PC-3 (cell line): ENCODE measurements around the gene TSEN2. TPM values are rescaled to one million over a fixed set of nuclear protein-coding genes. Genes with fewer than 3 reads are reported as not detected.

Experiments
- ATAC-seq: fragments of 200-7000 bp; cut with Tn5 transposase; 2 replicates; pipeline ENCODE4 v1.9.1; 2020; ENCODE audit warnings: mild to moderate bottlenecking, moderate library complexity
- BruUV-seq: library from RNA; stranded (reverse); fragments of 400-500 nt; replicated peaks from 2 replicates; lab custom pipeline; 2021; lab: Mats Ljungman, UMichigan
- CTCF ChIA-PET: fragments of 300-600 bp; sonication (Branson Sonifier 250); formaldehyde crosslinking; loops from one replicate; lab custom pipeline; 2022; ENCODE audit warnings: antibody characterized with exemption; lab: Charles Lee
- POLR2A ChIA-PET: fragments of 300-600 bp; sonication (Branson Sonifier 250); formaldehyde crosslinking; loops from one replicate; lab custom pipeline; 2022; ENCODE audit warnings: antibody characterized with exemption; ENCODE audit not compliant: unreplicated experiment; lab: Charles Lee
- DNase-seq: peaks from one replicate; pipeline ENCODE4 v3.0.0-alpha.2; 2015
- H2AFZ ChIP-seq: fragments of 300-600 bp; sonication (generic); 2 replicates; pipeline ENCODE4 v1.6.0; 2016; ENCODE audit warnings: antibody characterized with exemption, low read length
- H3F3A ChIP-seq: fragments of 300-600 bp; sonication (generic); one replicate; pipeline ENCODE4 v1.6.0; 2017; ENCODE audit warnings: antibody characterized with exemption, low read length, control low read depth, mild to moderate bottlenecking; ENCODE audit not compliant: unreplicated experiment
- H3K27ac ChIP-seq: fragments of 300-600 bp; sonication (generic); 2 replicates; pipeline ENCODE4 v1.5.1; 2016; ENCODE audit warnings: mild to moderate bottlenecking, low read length
- H3K27me3 ChIP-seq: fragments of 300-600 bp; sonication (generic); 2 replicates; pipeline ENCODE4 v1.6.1; 2016; ENCODE audit warnings: low read length, mixed read lengths
- H3K36me3 ChIP-seq: fragments of 300-600 bp; sonication (generic); 2 replicates; pipeline ENCODE4 v1.6.1; 2016; ENCODE audit warnings: low read depth, mixed run types, low read length, mixed read lengths
- H3K4me1 ChIP-seq: fragments of 300-600 bp; sonication (generic); 2 replicates; pipeline ENCODE4 v1.5.1; 2016; ENCODE audit warnings: low read length; ENCODE audit not compliant: insufficient read depth
- H3K4me2 ChIP-seq: fragments of 300-600 bp; sonication (generic); 2 replicates; pipeline ENCODE4 v1.6.0; 2016; ENCODE audit warnings: low read length
- H3K4me3 ChIP-seq: fragments of 300-600 bp; sonication (generic); 2 replicates; pipeline ENCODE4 v1.5.1; 2016; ENCODE audit warnings: mild to moderate bottlenecking, low read length, mixed read lengths
- H3K79me2 ChIP-seq: fragments of 300-600 bp; sonication (generic); 2 replicates; pipeline ENCODE4 v1.6.1; 2017; ENCODE audit warnings: low read length, mixed read lengths
- H3K9ac ChIP-seq: fragments of 300-600 bp; sonication (generic); 2 replicates; pipeline ENCODE4 v1.6.0; 2016; ENCODE audit warnings: mild to moderate bottlenecking, low read length
- H3K9me2 ChIP-seq: fragments of 300-600 bp; sonication (generic); replicated peaks from 2 replicates; pipeline ENCODE4 v1.6.1; 2016; ENCODE audit warnings: mixed run types, low read length, mixed read lengths
- H3K9me3 ChIP-seq: fragments of 300-600 bp; sonication (generic); 2 replicates; pipeline ENCODE4 v1.6.1; 2016; ENCODE audit warnings: low read length, mixed read lengths
- H4K20me1 ChIP-seq: fragments of 300-600 bp; sonication (generic); 2 replicates; pipeline ENCODE4 v1.6.1; 2016; ENCODE audit warnings: low read length, mixed read lengths
- CTCF ChIP-seq: fragments of 300-600 bp; sonication (generic); conservative IDR thresholded peaks from 2 replicates; pipeline ENCODE4 v1.5.1; 2017; ENCODE audit warnings: antibody characterized with exemption, low read depth, mild to moderate bottlenecking, low read length
- EZH2 ChIP-seq: fragments of 300-600 bp; sonication (generic); IDR thresholded peaks from one replicate; pipeline ENCODE4 v1.6.1; 2017; ENCODE audit warnings: antibody characterized with exemption, mild to moderate bottlenecking, low read length; ENCODE audit not compliant: unreplicated experiment
- EZH2phosphoT487 ChIP-seq: fragments of 300-600 bp; sonication (generic); IDR thresholded peaks from 2 replicates; pipeline ENCODE4 v1.6.1; 2018; ENCODE audit warnings: mild to moderate bottlenecking, antibody characterized with exemption, low read length, borderline replicate concordance
- intact Hi-C: fragments of 100-400 bp; cut with micrococcal nuclease; formaldehyde crosslinking; loops from 2 replicates; pipeline ENCODE4 v1.9.0; 2023
- total RNA-seq: library from RNA; depleted of rRNA; stranded (reverse); fragments of >200 nt; gene quantifications from 2 replicates; pipeline ENCODE4 v1.2.3, GENCODE V29; 2014

TSEN2 gene
- total RNA-seq, 1 experiment from 2014 or later: 40.2 TPM

DNA sequence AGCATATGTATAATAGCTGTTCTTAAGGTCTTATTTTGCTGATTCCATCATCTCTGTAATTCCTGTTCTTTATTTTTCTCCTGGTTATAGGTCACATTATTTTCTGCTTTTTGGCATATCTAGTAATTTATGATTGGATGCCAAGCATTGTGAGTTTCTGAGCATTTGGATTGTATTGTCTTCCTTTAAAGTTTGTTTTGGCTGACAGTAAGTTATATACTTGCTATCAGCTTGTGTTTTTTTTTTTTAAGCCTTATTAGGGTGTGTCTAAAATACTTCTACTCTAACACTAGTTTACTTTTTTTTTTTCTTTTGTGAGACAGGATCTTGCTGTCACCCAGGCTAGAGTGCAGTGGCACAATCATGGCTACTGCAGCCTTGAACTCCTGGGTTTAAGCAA, 82.7 kb downstream of the TSEN2 start:
- CTCF ChIA-PET: no interaction called here
- H3K79me2 ChIP-seq: peaks cover 70% of the 10 kb centered on the region
- BruUV-seq: no TSS peak
- H3K36me3 ChIP-seq: peaks cover 34% of the 10 kb centered on the region
- H2AFZ ChIP-seq: no peak overlapping the region
- POLR2A ChIA-PET: no interaction called here
- H3K9ac ChIP-seq: no peak overlapping the region
- no peaks in the 10 kb centered on the region for H3K27me3 ChIP-seq
- H3K9me2 ChIP-seq: no peaks in the 10 kb centered on the region
- ATAC-seq: no peak
- H3K4me3 ChIP-seq: no peak overlapping the region
- no peak for DNase-seq
- H3K27ac ChIP-seq: no peak overlapping the region
- H3K4me2 ChIP-seq: no peak overlapping the region
- H3F3A ChIP-seq: no peaks in the 10 kb centered on the region
- TF ChIP-seq EZH2 (no peak), EZH2phosphoT487 (no peak), CTCF (no peak)
- intact Hi-C loops: no loop called here
- peaks cover 16% of the 10 kb centered on the region; the same call in 1 of the 2 replicates for H4K20me1 ChIP-seq
- H3K9me3 ChIP-seq: peaks cover 4% of the 10 kb centered on the region; the same call in 1 of the 2 replicates
- no peaks in the 10 kb centered on the region for H3K4me1 ChIP-seq

- TF ChIP-seq EZH2phosphoT487 (no peak), EZH2 (no peak), CTCF (no peak)
- H4K20me1 ChIP-seq: peaks cover 13% of the 10 kb centered on the region; the same call in 1 of the 2 replicates
- no peaks in the 10 kb centered on the region for H3K27me3 ChIP-seq
- DNase-seq (no peak), ATAC-seq (no peak)
- H3K9ac ChIP-seq: no peak overlapping the region
- H3K27ac ChIP-seq: no peak overlapping the region
- H2AFZ ChIP-seq: no peak overlapping the region
- peaks cover 54% of the 10 kb centered on the region for H3K79me2 ChIP-seq
- intact Hi-C loops: no loop called here
- ChIA-PET POLR2A (no interaction called here), CTCF (no interaction called here)
- no TSS peak for BruUV-seq
- no peaks in the 10 kb centered on the region for H3K4me1 ChIP-seq
- no peaks in the 10 kb centered on the region for H3F3A ChIP-seq
- H3K9me2 ChIP-seq: no peaks in the 10 kb centered on the region
- peaks cover 4% of the 10 kb centered on the region; the same call in 1 of the 2 replicates for H3K9me3 ChIP-seq
- H3K36me3 ChIP-seq: peaks cover 45% of the 10 kb centered on the region
- no peak overlapping the region for H3K4me3 ChIP-seq
- no peak overlapping the region for H3K4me2 ChIP-seq
These were observed 84.5 kb downstream of the TSEN2 start for GRCh38 chr3:12568747-12569146.

GRCh38 chr3:12569836-12570235, 85.6 kb downstream of the TSEN2 start:
- CTCF ChIA-PET: no interaction called here
- peaks cover 56% of the 10 kb centered on the region for H3K36me3 ChIP-seq
- no peaks in the 10 kb centered on the region for H3K9me2 ChIP-seq
- H2AFZ ChIP-seq: no peak overlapping the region
- ATAC-seq (no peak), DNase-seq (no peak)
- POLR2A ChIA-PET: no interaction called here
- no peaks in the 10 kb centered on the region for H3F3A ChIP-seq
- H3K4me2 ChIP-seq: no peak overlapping the region
- no TSS peak for BruUV-seq
- no peaks in the 10 kb centered on the region for H3K27me3 ChIP-seq
- peaks cover 4% of the 10 kb centered on the region; the same call in 1 of the 2 replicates for H3K9me3 ChIP-seq
- TF ChIP-seq CTCF: no peak
- H3K4me3 ChIP-seq: no peak overlapping the region
- no peaks in the 10 kb centered on the region for H3K4me1 ChIP-seq
- intact Hi-C loops: no loop called here
- no peak overlapping the region for H3K27ac ChIP-seq
- peaks cover 43% of the 10 kb centered on the region for H3K79me2 ChIP-seq
- no peak overlapping the region for H3K9ac ChIP-seq
- peaks cover 13% of the 10 kb centered on the region; the same call in 1 of the 2 replicates for H4K20me1 ChIP-seq
